HepG2 (cell line): ENCODE results near the gene PPM1M. TPM values are rescaled to one million over a fixed set of nuclear protein-coding genes. Genes with fewer than 3 reads are reported as not detected.
A peak's percentile ranks its signal among the peaks of the same experiment; 100 is the strongest.

Experiments used
- ATF2 ChIP-seq: sonication (generic); formaldehyde crosslinking; IDR thresholded peaks from 2 replicates; pipeline ENCODE4 v1.4.0; 2020; ENCODE audit warnings: missing genetic modification reagents
- ERF ChIP-seq: IDR thresholded peaks from 2 replicates; pipeline ENCODE4 v1.6.1; 2018; ENCODE audit warnings: missing biosample characterization, missing genetic modification reagents
- GATAD1 ChIP-seq: IDR thresholded peaks from 2 replicates; pipeline ENCODE4 v1.6.1; 2016; ENCODE audit warnings: missing genetic modification reagents, missing compliant biosample characterization
- HMGXB3 ChIP-seq: sonication (generic); formaldehyde crosslinking; IDR thresholded peaks from 2 replicates; pipeline ENCODE4 v1.4.0; 2020; ENCODE audit warnings: missing genetic modification reagents, borderline replicate concordance
- HNF1B ChIP-seq: sonication (generic); formaldehyde crosslinking; IDR thresholded peaks from 2 replicates; pipeline ENCODE4 v1.5.1; 2020; ENCODE audit warnings: mild to moderate bottlenecking, moderate library complexity, missing genetic modification reagents
- KDM1A ChIP-seq: IDR thresholded peaks from 2 replicates; pipeline ENCODE4 v1.6.1; 2016; ENCODE audit warnings: missing compliant biosample characterization
- TRIM24 ChIP-seq: sonication (generic); formaldehyde crosslinking; IDR thresholded peaks from 2 replicates; pipeline ENCODE4 v1.8.0; 2022; ENCODE audit warnings: mild to moderate bottlenecking, missing genetic modification reagents
- ZBTB37 ChIP-seq: sonication (generic); formaldehyde crosslinking; IDR thresholded peaks from 2 replicates; pipeline ENCODE4 v1.4.0; 2020; ENCODE audit warnings: mild to moderate bottlenecking, missing genetic modification reagents
- ZNF142 ChIP-seq: sonication (generic); formaldehyde crosslinking; IDR thresholded peaks from 2 replicates; pipeline ENCODE4 v1.4.0; 2020; ENCODE audit warnings: missing genetic modification reagents
- ZNF143 ChIP-seq: sonication (generic); formaldehyde crosslinking; IDR thresholded peaks from 2 replicates; pipeline ENCODE4 v1.4.0; 2020; ENCODE audit warnings: missing genetic modification reagents
- ZNF256 ChIP-seq: sonication (generic); formaldehyde crosslinking; conservative IDR thresholded peaks from 2 replicates; pipeline ENCODE4 v1.4.0; 2020; ENCODE audit warnings: missing genetic modification reagents
- ZNF337 ChIP-seq: sonication (generic); formaldehyde crosslinking; IDR thresholded peaks from 2 replicates; pipeline ENCODE4 v1.5.1; 2020; ENCODE audit warnings: missing genetic modification reagents, low read depth, mild to moderate bottlenecking, borderline replicate concordance
- ZNF780A ChIP-seq: sonication (generic); formaldehyde crosslinking; IDR thresholded peaks from 2 replicates; pipeline ENCODE4 v1.8.0; 2022; ENCODE audit warnings: mild to moderate bottlenecking, missing genetic modification reagents, moderate library complexity
- ZSCAN9 ChIP-seq: IDR thresholded peaks from 2 replicates; pipeline ENCODE4 v1.6.1; 2016; ENCODE audit warnings: borderline replicate concordance
- polyA plus RNA-seq, 8 experiments: library from polyadenylated mRNA; depleted of rRNA in 3 of 8; stranded (reverse) in 7 of 8; unstranded in 1 of 8; fragments of >200 nt; fragmentation: Illumina TruSeq in 4 of 8; extraction: Trizol in 4 of 8; gene quantifications; 2 replicates each; pipeline versions ENCODE4 v1.2.1 to v1.2.3, GENCODE V29; 2011 to 2016; ENCODE audit warnings: low read depth in 4 of 8, missing spikeins in 1 of 8, mixed read lengths in 1 of 8; ENCODE audit not compliant: insufficient read depth in 1 of 8
- total RNA-seq, 5 experiments: library from RNA; depleted of rRNA; stranded (reverse); fragments of >200 nt; fragmentation: Illumina TruSeq; extraction: Trizol; gene quantifications; 2 replicates each; pipeline ENCODE4 v1.2.3, GENCODE V29; 2016; ENCODE audit warnings: low read depth in 1 of 5

Gene PPM1M
- total and polyA plus RNA-seq, 2 of the 13 experiments (the other 11 are each of a cell fraction or from before 2014, with no cell fraction given): 2.5 to 5.9 TPM

GRCh38 chr3:52278510-52279069 is 33.0 kb downstream of the PPM1M start, which contains the start of gene WDR82 (continued):
- TF ChIP-seq ZNF780A: no peak
- TF ChIP-seq ZBTB37 (CRISPR knock-in tag): peak; percentile 41; the same call in 1 of the 2 replicates
- TF ChIP-seq GATAD1 (CRISPR knock-in tag): peak; percentile 62
- TF ChIP-seq ATF2 (CRISPR knock-in tag): peak; percentile 83; the same call in 1 of the 2 replicates
- TF ChIP-seq ERF (CRISPR knock-in tag): peak; percentile 49
- peak; percentile 55; the same call in 1 of the 2 replicates for TF ChIP-seq ZNF256 (CRISPR knock-in tag)
- TF ChIP-seq HNF1B (CRISPR knock-in tag): peak; percentile 44; the same call in 1 of the 2 replicates
- 0 out of 2 replicates have a peak, but pooled peaks have one; percentile 27 for TF ChIP-seq ZNF142 (CRISPR knock-in tag)
- TF ChIP-seq HMGXB3 (CRISPR knock-in tag): peak; percentile 70; the same call in 1 of the 2 replicates
- TF ChIP-seq ZNF337 (CRISPR knock-in tag): no peak
- no peak for TF ChIP-seq TRIM24 (CRISPR knock-in tag)
- TF ChIP-seq ZSCAN9 (CRISPR knock-in tag): peak; percentile 20
- peak; percentile 88 for TF ChIP-seq ZNF143 (CRISPR knock-in tag)
- TF ChIP-seq KDM1A (CRISPR knock-in tag): no peak
